NT2/D1 (cell line): ENCODE measurements around the gene EIF2AK3.

ENCODE experiments used
- SUZ12 ChIP-seq: IDR thresholded peaks from 2 replicates; pipeline ENCODE4 v1.6.1; 2011; ENCODE audit not compliant: insufficient read length, insufficient read depth; ENCODE audit errors: extremely low read depth
- YY1 ChIP-seq: IDR thresholded peaks from 2 replicates; pipeline ENCODE4 v1.6.1; 2011; ENCODE audit not compliant: insufficient read length, insufficient read depth

- no peak for TF ChIP-seq YY1
- TF ChIP-seq SUZ12: no peak
Measured at GRCh38 chr2:88666576-88666975, 39.3 kb upstream of the EIF2AK3 start.
